GM23338 (cell line): ENCODE results near the gene CCSAP.

Experiments used
- CREB1 ChIP-seq: fragments of 250-450 bp; sonication (Bioruptor Pico); IDR thresholded peaks from 2 replicates; pipeline ENCODE4 v1.5.0; 2020; ENCODE audit warnings: low read depth, mild to moderate bottlenecking, moderate library complexity
- EZH2 ChIP-seq: fragments of 200-600 bp; sonication (generic); IDR thresholded peaks from one replicate; pipeline ENCODE4 v1.8.0; 2017; ENCODE audit warnings: antibody characterized with exemption, mild to moderate bottlenecking, low read depth; ENCODE audit not compliant: unreplicated experiment
- EZH2phosphoT487 ChIP-seq: fragments of 200-600 bp; sonication (generic); IDR thresholded peaks from one replicate; pipeline ENCODE4 v1.8.1; 2018; ENCODE audit warnings: antibody characterized with exemption; ENCODE audit not compliant: unreplicated experiment
- POLR2AphosphoS5 ChIP-seq: IDR thresholded peaks from 2 replicates; pipeline ENCODE4 v1.6.1; 2016; ENCODE audit warnings: antibody characterized with exemption, low read depth
- ZNF114 ChIP-seq: fragments of 250-450 bp; sonication (Bioruptor Pico); IDR thresholded peaks from 2 replicates; pipeline ENCODE4 v1.5.0; 2020; ENCODE audit warnings: mild to moderate bottlenecking, moderate library complexity
- TF ChIP-seq, protein P1 (sequence below), 2 experiments: fragments of 200-600 bp in 1 of 2; sonication (generic) in 1 of 2; conservative IDR thresholded peaks; 2 replicates each; pipeline versions ENCODE4 v1.5.1 to v1.6.1; 2016 to 2017; ENCODE audit warnings: antibody characterized with exemption in 2 of 2, low read depth in 2 of 2, mild to moderate bottlenecking in 2 of 2, moderate library complexity in 1 of 2
- TF ChIP-seq, protein P2 (sequence below): IDR thresholded peaks from one replicate; pipeline ENCODE4 v1.6.1; 2018; ENCODE audit warnings: antibody characterized with exemption; ENCODE audit not compliant: unreplicated experiment

- TF ChIP-seq, protein P1, sequence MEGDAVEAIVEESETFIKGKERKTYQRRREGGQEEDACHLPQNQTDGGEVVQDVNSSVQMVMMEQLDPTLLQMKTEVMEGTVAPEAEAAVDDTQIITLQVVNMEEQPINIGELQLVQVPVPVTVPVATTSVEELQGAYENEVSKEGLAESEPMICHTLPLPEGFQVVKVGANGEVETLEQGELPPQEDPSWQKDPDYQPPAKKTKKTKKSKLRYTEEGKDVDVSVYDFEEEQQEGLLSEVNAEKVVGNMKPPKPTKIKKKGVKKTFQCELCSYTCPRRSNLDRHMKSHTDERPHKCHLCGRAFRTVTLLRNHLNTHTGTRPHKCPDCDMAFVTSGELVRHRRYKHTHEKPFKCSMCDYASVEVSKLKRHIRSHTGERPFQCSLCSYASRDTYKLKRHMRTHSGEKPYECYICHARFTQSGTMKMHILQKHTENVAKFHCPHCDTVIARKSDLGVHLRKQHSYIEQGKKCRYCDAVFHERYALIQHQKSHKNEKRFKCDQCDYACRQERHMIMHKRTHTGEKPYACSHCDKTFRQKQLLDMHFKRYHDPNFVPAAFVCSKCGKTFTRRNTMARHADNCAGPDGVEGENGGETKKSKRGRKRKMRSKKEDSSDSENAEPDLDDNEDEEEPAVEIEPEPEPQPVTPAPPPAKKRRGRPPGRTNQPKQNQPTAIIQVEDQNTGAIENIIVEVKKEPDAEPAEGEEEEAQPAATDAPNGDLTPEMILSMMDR (conservative IDR thresholded peaks at IDR 0.05; ENCODE audit: low read depth in 2 of 2) = no peak
- TF ChIP-seq CREB1 (CRISPR knock-in tag) (no peak), POLR2AphosphoS5 (no peak), ZNF114 (CRISPR knock-in tag) (no peak), EZH2phosphoT487 (no peak), EZH2 (no peak)
- TF ChIP-seq, protein P2, sequence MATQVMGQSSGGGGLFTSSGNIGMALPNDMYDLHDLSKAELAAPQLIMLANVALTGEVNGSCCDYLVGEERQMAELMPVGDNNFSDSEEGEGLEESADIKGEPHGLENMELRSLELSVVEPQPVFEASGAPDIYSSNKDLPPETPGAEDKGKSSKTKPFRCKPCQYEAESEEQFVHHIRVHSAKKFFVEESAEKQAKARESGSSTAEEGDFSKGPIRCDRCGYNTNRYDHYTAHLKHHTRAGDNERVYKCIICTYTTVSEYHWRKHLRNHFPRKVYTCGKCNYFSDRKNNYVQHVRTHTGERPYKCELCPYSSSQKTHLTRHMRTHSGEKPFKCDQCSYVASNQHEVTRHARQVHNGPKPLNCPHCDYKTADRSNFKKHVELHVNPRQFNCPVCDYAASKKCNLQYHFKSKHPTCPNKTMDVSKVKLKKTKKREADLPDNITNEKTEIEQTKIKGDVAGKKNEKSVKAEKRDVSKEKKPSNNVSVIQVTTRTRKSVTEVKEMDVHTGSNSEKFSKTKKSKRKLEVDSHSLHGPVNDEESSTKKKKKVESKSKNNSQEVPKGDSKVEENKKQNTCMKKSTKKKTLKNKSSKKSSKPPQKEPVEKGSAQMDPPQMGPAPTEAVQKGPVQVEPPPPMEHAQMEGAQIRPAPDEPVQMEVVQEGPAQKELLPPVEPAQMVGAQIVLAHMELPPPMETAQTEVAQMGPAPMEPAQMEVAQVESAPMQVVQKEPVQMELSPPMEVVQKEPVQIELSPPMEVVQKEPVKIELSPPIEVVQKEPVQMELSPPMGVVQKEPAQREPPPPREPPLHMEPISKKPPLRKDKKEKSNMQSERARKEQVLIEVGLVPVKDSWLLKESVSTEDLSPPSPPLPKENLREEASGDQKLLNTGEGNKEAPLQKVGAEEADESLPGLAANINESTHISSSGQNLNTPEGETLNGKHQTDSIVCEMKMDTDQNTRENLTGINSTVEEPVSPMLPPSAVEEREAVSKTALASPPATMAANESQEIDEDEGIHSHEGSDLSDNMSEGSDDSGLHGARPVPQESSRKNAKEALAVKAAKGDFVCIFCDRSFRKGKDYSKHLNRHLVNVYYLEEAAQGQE = no peak
Observed at GRCh38 chr1:229334716-229335115, 8.1 kb downstream of the CCSAP start.
